ENCODE results near the gene PIH1D2.
"Not testable (repeated sequence)": the region's sequence is repeated elsewhere in the genome, so short reads cannot be mapped to it uniquely, and the experiment has no call there.

The PIH1D2 gene

GRCh38 chr11:112058103-112058502 lies 15.7 kb downstream of the PIH1D2 start:
- no peaks in the 10 kb centered on the region for H3K36me3 ChIP-seq (ENCODE audit: control insufficient read depth, insufficient read depth, low read length)
- H3K4me2 ChIP-seq (ENCODE audit: low read length): no peak overlapping the region
- no peaks in the 10 kb centered on the region for H3K27me3 ChIP-seq (ENCODE audit: control insufficient read depth, insufficient read depth, low read length)
- H3K27ac ChIP-seq: no peak overlapping the region
- no peaks in the 10 kb centered on the region for H3K79me2 ChIP-seq
- TF ChIP-seq CTCF (IDR thresholded peaks at IDR 0.05): no peak
- H3K4me3 ChIP-seq (ENCODE audit: low read depth, low read length): no peak overlapping the region
- no peaks in the 10 kb centered on the region for H3K4me1 ChIP-seq
- no peak overlapping the region for H3K9ac ChIP-seq
- H3K9me3 ChIP-seq (ENCODE audit: control insufficient read depth, low read length): no peaks in the 10 kb centered on the region
- no peak overlapping the region for H2AFZ ChIP-seq

- Histone ChIP-seq H2AFZ (no peak overlapping the region), H3K27ac (no peak overlapping the region), H3K4me2 (ENCODE audit: low read length) (no peak overlapping the region), H3K9ac (no peak overlapping the region), H3K79me2 (no peaks in the 10 kb centered on the region), H3K27me3 (ENCODE audit: control insufficient read depth, insufficient read depth, low read length) (no peaks in the 10 kb centered on the region), H3K36me3 (ENCODE audit: control insufficient read depth, insufficient read depth, low read length) (no peaks in the 10 kb centered on the region), H3K9me3 (ENCODE audit: control insufficient read depth, low read length) (no peaks in the 10 kb centered on the region), H3K4me1 (no peaks in the 10 kb centered on the region), H3K4me3 (ENCODE audit: low read depth, low read length) (no peak overlapping the region)
- no peak for TF ChIP-seq CTCF (IDR thresholded peaks at IDR 0.05)
Measured at GRCh38 chr11:112057170-112057569, 16.6 kb downstream of the PIH1D2 start.

- no peaks in the 10 kb centered on the region for H3K4me1 ChIP-seq
- H3K4me3 ChIP-seq (ENCODE audit: low read depth, low read length): no peak overlapping the region
- H3K36me3 ChIP-seq (ENCODE audit: control insufficient read depth, insufficient read depth, low read length): no peaks in the 10 kb centered on the region
- no peak overlapping the region for H3K4me2 ChIP-seq (ENCODE audit: low read length)
- H3K27ac ChIP-seq: no peak overlapping the region
- H3K27me3 ChIP-seq (ENCODE audit: control insufficient read depth, insufficient read depth, low read length): no peaks in the 10 kb centered on the region
- H2AFZ ChIP-seq: no peak overlapping the region
- H3K79me2 ChIP-seq: no peaks in the 10 kb centered on the region
- no peaks in the 10 kb centered on the region for H3K9me3 ChIP-seq (ENCODE audit: control insufficient read depth, low read length)
- no peak overlapping the region for H3K9ac ChIP-seq
- no peak for TF ChIP-seq CTCF (IDR thresholded peaks at IDR 0.05)
Measured at GRCh38 chr11:112051768-112052167, 22.0 kb downstream of the PIH1D2 start.

- Histone ChIP-seq H3K4me1 (no peaks in the 10 kb centered on the region), H3K4me3 (ENCODE audit: low read depth, low read length) (no peak overlapping the region), H3K36me3 (ENCODE audit: control insufficient read depth, insufficient read depth, low read length) (no peaks in the 10 kb centered on the region), H3K9ac (no peak overlapping the region), H3K9me3 (ENCODE audit: control insufficient read depth, low read length) (no peaks in the 10 kb centered on the region), H3K27ac (no peak overlapping the region), H3K4me2 (ENCODE audit: low read length) (no peak overlapping the region), H3K27me3 (ENCODE audit: control insufficient read depth, insufficient read depth, low read length) (no peaks in the 10 kb centered on the region), H3K79me2 (no peaks in the 10 kb centered on the region), H2AFZ (no peak overlapping the region)
- no peak for TF ChIP-seq CTCF (IDR thresholded peaks at IDR 0.05)
Measured at GRCh38 chr11:112050721-112051120, 23.1 kb downstream of the PIH1D2 start.

GRCh38 chr11:112049777-112050176 lies 24.0 kb downstream of the PIH1D2 start:
- H3K27me3 ChIP-seq (ENCODE audit: control insufficient read depth, insufficient read depth, low read length): no peaks in the 10 kb centered on the region
- H3K9ac ChIP-seq: no peak overlapping the region
- H3K36me3 ChIP-seq (ENCODE audit: control insufficient read depth, insufficient read depth, low read length): no peaks in the 10 kb centered on the region
- H3K4me3 ChIP-seq (ENCODE audit: low read depth, low read length): no peak overlapping the region
- TF ChIP-seq CTCF (IDR thresholded peaks at IDR 0.05): no peak
- no peak overlapping the region for H3K27ac ChIP-seq
- H3K4me1 ChIP-seq: no peaks in the 10 kb centered on the region
- H3K4me2 ChIP-seq (ENCODE audit: low read length): no peak overlapping the region
- no peaks in the 10 kb centered on the region for H3K9me3 ChIP-seq (ENCODE audit: control insufficient read depth, low read length)
- no peak overlapping the region for H2AFZ ChIP-seq
- H3K79me2 ChIP-seq: no peaks in the 10 kb centered on the region

GRCh38 chr11:112048256-112048655 lies 25.6 kb downstream of the PIH1D2 start:
- H3K27ac ChIP-seq; H3K36me3 ChIP-seq (ENCODE audit: control insufficient read depth, insufficient read depth, low read length): not testable (repeated sequence)

GRCh38 chr11:112046647-112047046 lies 27.2 kb downstream of the PIH1D2 start:
- H3K27ac ChIP-seq; H3K36me3 ChIP-seq (ENCODE audit: control insufficient read depth, insufficient read depth, low read length); H3K4me3 ChIP-seq (ENCODE audit: low read depth, low read length); H3K4me2 ChIP-seq (ENCODE audit: low read length); H3K9me3 ChIP-seq (ENCODE audit: control insufficient read depth, low read length); H3K9ac ChIP-seq; H3K27me3 ChIP-seq (ENCODE audit: control insufficient read depth, insufficient read depth, low read length); H3K79me2 ChIP-seq; H2AFZ ChIP-seq; H3K4me1 ChIP-seq: not testable (repeated sequence)

More at GRCh38 chr11:112048256-112048655, 25.6 kb downstream of the PIH1D2 start:
- not testable (repeated sequence) for H3K4me3 ChIP-seq (ENCODE audit: low read depth, low read length); H3K9ac ChIP-seq; H3K9me3 ChIP-seq (ENCODE audit: control insufficient read depth, low read length); H3K4me2 ChIP-seq (ENCODE audit: low read length); H3K79me2 ChIP-seq; H3K27me3 ChIP-seq (ENCODE audit: control insufficient read depth, insufficient read depth, low read length); H3K4me1 ChIP-seq; H2AFZ ChIP-seq

Measured in parathyroid adenoma (tissue), 2 donors.